ENCODE data around the gene INSR. TPM values are rescaled to one million over a fixed set of nuclear protein-coding genes. Genes with fewer than 3 reads are reported as not detected.

The INSR gene
- total and polyA plus RNA-seq, 2 donors (not counting 3 experiments of a cell fraction or from before 2014, with no cell fraction given), result 4.9 to 19.5 TPM

- Histone ChIP-seq H3K9ac (replicated peaks; ENCODE audit: extremely low read depth, insufficient read depth, low read length) (no peak overlapping the region), H3K4me2 (ENCODE audit: insufficient read depth, low read length) (no peak overlapping the region), H3K9me3 (replicated peaks; ENCODE audit: control insufficient read depth, insufficient read depth, low read length) (no peaks in the 10 kb centered on the region), H3K9me1 (replicated peaks; ENCODE audit: control insufficient read depth, extremely low read depth, insufficient read depth, low read length) (no peaks in the 10 kb centered on the region), H2AFZ (ENCODE audit: low read depth, low read length) (no peak overlapping the region), H3K27ac (ENCODE audit: insufficient read depth, low read depth, low read length) (no peak overlapping the region), H3K4me1 (ENCODE audit: control insufficient read depth, extremely low read depth, insufficient read depth, low read length) (peaks cover 8% of the 10 kb centered on the region), H3K36me3 (ENCODE audit: control insufficient read depth in 2 of 2, extremely low read depth in 1 of 2, insufficient read depth in 2 of 2, low read length in 2 of 2) (no peaks in the 10 kb centered on the region), H3K27me3 (ENCODE audit: control insufficient read depth in 2 of 2, insufficient read depth in 2 of 2, low read length in 2 of 2) (no peaks in the 10 kb centered on the region), H3K4me3 (replicated peaks in 1 of 3; ENCODE audit: insufficient read depth in 1 of 3, low read depth in 1 of 3, low read length in 3 of 3) (no peak overlapping the region), H4K20me1 (replicated peaks; ENCODE audit: control insufficient read depth, extremely low read depth, insufficient read depth, low read length) (no peaks in the 10 kb centered on the region), H3K79me2 (ENCODE audit: control insufficient read depth, insufficient read depth, low read length) (no peaks in the 10 kb centered on the region)
- intact Hi-C loops (cut with micrococcal nuclease) (no loop called here), dilution Hi-C loops (cut with MboI; ENCODE audit: extremely low pct_ligation_motif_present, low sequenced_read_pairs) (no loop called here)
- no TSS peak for BruUV-seq (replicated peaks)
- TF ChIP-seq EZH2 (IDR thresholded peaks at IDR 0.05; ENCODE audit: borderline replicate concordance, low read depth, low read length, severe bottlenecking) (no peak), CTCF (IDR thresholded peaks at IDR 0.05; ENCODE audit: extremely low read depth in 1 of 2, insufficient read depth in 1 of 2, low read depth in 1 of 2, low read length in 2 of 2) (no peak), FOS (IDR thresholded peaks at IDR 0.05; ENCODE audit: borderline replicate concordance, insufficient read depth, low read length) (no peak), POLR2AphosphoS5 (IDR thresholded peaks at IDR 0.05; ENCODE audit: insufficient read depth, low read depth, low read length) (no peak), POLR2A (IDR thresholded peaks at IDR 0.05; ENCODE audit: low read depth, low read length) (no peak), GATA2 (IDR thresholded peaks at IDR 0.05; ENCODE audit: insufficient read depth, insufficient read length, low read depth, low read length) (no peak), MYC (IDR thresholded peaks at IDR 0.05; ENCODE audit: low read depth, low read length) (no peak), MAX (IDR thresholded peaks at IDR 0.05; ENCODE audit: insufficient read depth, insufficient read length) (no peak), JUN (IDR thresholded peaks at IDR 0.05; ENCODE audit: borderline replicate concordance, insufficient read depth, insufficient read length, low read depth) (no peak)
- CTCF ChIA-PET, result no interaction called here
- FAIRE-seq (no peak), DNase-seq (ENCODE audit: low read depth, low spot score) (no peak)
- POLR2A ChIA-PET, result no interaction called here
These were observed 132.9 kb downstream of the INSR start for GRCh38 chr19:7161292-7161691.

Data from endothelial cell of umbilical vein (primary cell).